Epithelial cell of proximal tubule (primary cell): Measurements from ENCODE around the gene GAS7. TPM values are rescaled to one million over a fixed set of nuclear protein-coding genes. Genes with fewer than 3 reads are reported as not detected.

ENCODE experiments used
- DNase-seq: peaks from one replicate; pipeline ENCODE4 v3.0.0-alpha.2; 2011; ENCODE audit warnings: low read depth
- H3K4me3 ChIP-seq: 2 replicates; pipeline ENCODE4 v1.5.1; 2011; ENCODE audit warnings: low read depth, mild to moderate bottlenecking, low read length
- CTCF ChIP-seq: conservative IDR thresholded peaks from 2 replicates; pipeline ENCODE4 v1.5.1; 2012; ENCODE audit warnings: low read depth, mild to moderate bottlenecking, low read length
- total RNA-seq: library from RNA; depleted of rRNA; stranded (reverse); fragments of >200 nt; gene quantifications from 2 replicates; pipeline ENCODE4 v1.2.3, GENCODE V29; 2015

GAS7 gene
- total RNA-seq, 1 donor from 2014 or later = 2.5 TPM

DNA sequence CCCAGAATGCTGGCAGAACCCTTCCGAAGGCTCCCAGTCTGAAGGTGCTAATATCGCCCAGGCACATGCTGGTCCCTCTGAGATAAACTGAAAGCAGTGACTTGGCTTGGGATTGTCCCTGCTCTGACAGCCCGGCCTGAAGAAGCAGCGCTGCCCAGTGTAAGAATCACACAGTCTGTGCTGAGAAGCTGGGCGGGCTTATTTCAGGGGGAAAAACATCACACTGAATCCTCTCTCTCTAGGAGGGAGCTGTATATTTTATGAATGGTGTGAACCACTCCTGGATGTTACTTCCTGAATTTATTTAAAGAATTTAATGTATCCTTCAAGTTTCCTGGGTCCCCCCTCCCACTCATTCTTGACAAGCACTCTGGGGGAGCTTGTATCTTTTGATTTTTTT is 36.3 kb downstream of the GAS7 start:
- no peak overlapping the region for H3K4me3 ChIP-seq
- no peak for TF ChIP-seq CTCF
- DNase-seq = no peak

DNA sequence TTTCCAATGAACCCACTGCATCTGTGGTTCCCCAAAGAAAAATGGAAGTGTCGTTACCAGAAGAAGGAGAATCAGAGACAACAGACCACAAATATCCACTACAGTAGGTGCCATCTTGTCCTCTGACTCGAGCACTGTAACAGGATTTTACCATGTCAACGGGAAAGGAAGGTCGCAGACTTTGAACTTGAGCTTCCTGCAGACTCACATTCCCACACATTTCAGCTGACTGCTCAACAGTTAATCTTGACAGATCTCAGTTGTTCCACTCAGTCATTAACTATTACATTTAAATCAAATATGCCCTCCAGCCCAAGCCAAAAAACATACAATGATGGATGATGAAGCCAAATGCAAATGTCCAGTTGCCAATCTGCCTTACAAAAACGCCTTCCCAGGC is 37.0 kb downstream of the GAS7 start:
- TF ChIP-seq CTCF = no peak
- no peak for DNase-seq
- H3K4me3 ChIP-seq = no peak overlapping the region

GRCh38 chr17:10156948-10157607 is 41.3 kb downstream of the GAS7 start:
- TF ChIP-seq CTCF = no peak
- no peak for DNase-seq
- no peak overlapping the region for H3K4me3 ChIP-seq

DNA sequence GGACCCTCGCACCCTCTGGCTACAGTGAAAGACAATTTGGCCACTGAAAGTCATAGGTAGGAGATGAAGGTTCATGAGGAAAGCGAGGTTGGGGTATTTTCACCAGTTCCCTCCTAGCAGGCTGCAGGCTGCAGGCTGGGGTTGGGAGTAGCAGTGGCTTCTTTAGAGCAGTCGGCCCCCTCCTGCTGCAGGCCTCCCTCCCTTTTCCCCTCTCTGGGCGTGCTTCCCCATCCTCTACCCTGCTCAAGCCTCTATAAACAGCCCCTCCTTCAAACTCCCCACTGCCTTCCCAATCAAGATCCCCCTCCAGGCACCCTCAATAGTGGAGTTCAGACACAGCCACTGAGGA is 41.8 kb downstream of the GAS7 start:
- DNase-seq = no peak
- no peak overlapping the region for H3K4me3 ChIP-seq
- no peak for TF ChIP-seq CTCF

- no peak for DNase-seq
- TF ChIP-seq CTCF = no peak
- H3K4me3 ChIP-seq = no peak overlapping the region
These were observed 42.4 kb downstream of the GAS7 start for GRCh38 chr17:10156077-10156435.

GRCh38 chr17:10155371-10156076 is 42.9 kb downstream of the GAS7 start:
- TF ChIP-seq CTCF = no peak
- DNase-seq = no peak
- no peak overlapping the region for H3K4me3 ChIP-seq
